GM23248 (cell line): ENCODE data around the gene ALX3. TPM values are rescaled to one million over a fixed set of nuclear protein-coding genes. Genes with fewer than 3 reads are reported as not detected.

Experiments used
- DNase-seq: peaks from one replicate; pipeline ENCODE4 v3.0.0-alpha.2; 2015
- H2AFZ ChIP-seq: fragments of 200-600 bp; sonication (generic); 2 replicates; pipeline ENCODE4 v1.6.1; 2016; ENCODE audit warnings: antibody characterized with exemption
- H3F3A ChIP-seq: fragments of 200-600 bp; sonication (generic); 2 replicates; pipeline ENCODE4 v1.6.1; 2016; ENCODE audit warnings: mild to moderate bottlenecking, antibody characterized with exemption, mixed run types; ENCODE audit not compliant: insufficient read depth
- H3K27ac ChIP-seq: fragments of 200-600 bp; sonication (generic); 2 replicates; pipeline ENCODE4 v1.5.1; 2016; ENCODE audit warnings: mild to moderate bottlenecking
- H3K27me3 ChIP-seq: fragments of 200-600 bp; sonication (generic); replicated peaks from 2 replicates; pipeline ENCODE4 v1.6.1; 2016; ENCODE audit warnings: mild to moderate bottlenecking; ENCODE audit not compliant: insufficient read depth
- H3K36me3 ChIP-seq: fragments of 200-600 bp; sonication (generic); 2 replicates; pipeline ENCODE4 v1.6.1; 2016; ENCODE audit warnings: low read depth, mild to moderate bottlenecking
- H3K4me1 ChIP-seq: fragments of 200-600 bp; sonication (generic); 2 replicates; pipeline ENCODE4 v1.6.1; 2016; ENCODE audit warnings: mild to moderate bottlenecking; ENCODE audit not compliant: insufficient read depth
- H3K4me2 ChIP-seq: fragments of 200-600 bp; sonication (generic); one replicate; pipeline ENCODE4 v1.6.1; 2016; ENCODE audit warnings: mild to moderate bottlenecking; ENCODE audit not compliant: unreplicated experiment
- H3K4me3 ChIP-seq: fragments of 200-600 bp; sonication (generic); 2 replicates; pipeline ENCODE4 v1.5.1; 2016; ENCODE audit warnings: mild to moderate bottlenecking
- H3K79me2 ChIP-seq: fragments of 200-600 bp; sonication (generic); 2 replicates; pipeline ENCODE4 v1.6.1; 2016; ENCODE audit warnings: mild to moderate bottlenecking; ENCODE audit not compliant: insufficient read depth
- H3K9ac ChIP-seq: fragments of 200-600 bp; sonication (generic); 2 replicates; pipeline ENCODE4 v1.6.1; 2016; ENCODE audit warnings: mild to moderate bottlenecking
- H3K9me2 ChIP-seq: fragments of 200-600 bp; sonication (generic); 2 replicates; pipeline ENCODE4 v1.6.1; 2016; ENCODE audit warnings: mixed run types, mild to moderate bottlenecking, moderate library complexity; ENCODE audit not compliant: insufficient read depth
- H3K9me3 ChIP-seq: fragments of 200-600 bp; sonication (generic); one replicate; pipeline ENCODE4 v1.6.1; 2017; ENCODE audit warnings: low read depth
- H4K20me1 ChIP-seq: fragments of 200-600 bp; sonication (generic); 2 replicates; pipeline ENCODE4 v1.6.0; 2016; ENCODE audit not compliant: insufficient read depth
- EZH2 ChIP-seq: fragments of 200-600 bp; sonication (generic); IDR thresholded peaks from 2 replicates; pipeline ENCODE4 v1.6.1; 2018; ENCODE audit warnings: antibody characterized with exemption, mild to moderate bottlenecking; ENCODE audit not compliant: insufficient read depth, poor library complexity, severe bottlenecking
- EZH2phosphoT487 ChIP-seq: fragments of 200-600 bp; sonication (generic); IDR thresholded peaks from 2 replicates; pipeline ENCODE4 v1.6.1; 2018; ENCODE audit warnings: antibody characterized with exemption, moderate library complexity, mild to moderate bottlenecking, low read depth; ENCODE audit not compliant: insufficient read depth
- WGBS, 2 experiments: methylation state at CpG; one replicate each; pipeline ENCODE4 v1.1.6; 2015 to 2017; ENCODE audit warnings: low lambda C conversion rate in 2 of 2, low coverage in 1 of 2; ENCODE audit errors: missing lambda C conversion rate in 2 of 2; 5-methylcytosine and 5-hydroxymethylcytosine counted together
- in situ Hi-C: fragments of 300-500 bp; cut with MboI; formaldehyde crosslinking; loops from 2 replicates; pipeline ENCODE4 v1.15.0; 2020
- polyA plus RNA-seq: library from polyadenylated mRNA; unstranded; fragments of >200 nt; fragmentation: Nextera tagmentation; extraction: Ambion mirVana; gene quantifications from 2 replicates; pipeline ENCODE4 v1.2.1, GENCODE V29; 2016
- total RNA-seq: library from RNA; depleted of rRNA; stranded (reverse); fragments of >200 nt; shearing (Covaris generic); gene quantifications from 2 replicates; pipeline ENCODE4 v1.2.3, GENCODE V29; 2014

The ALX3 gene
- total and polyA plus RNA-seq, 2 experiments from 2014 or later: not detected

GRCh38 chr1:110064576-110065337 lies 5.7 kb downstream of the ALX3 start:
- Histone ChIP-seq H3K4me1 (no peaks in the 10 kb centered on the region; the same call in 1 of the 2 replicates), H3K36me3 (no peaks in the 10 kb centered on the region), H3K9me3 (no peaks in the 10 kb centered on the region), H3K27me3 (peaks cover 23% of the 10 kb centered on the region), H3K9me2 (no peaks in the 10 kb centered on the region), H3K4me3 (no peak overlapping the region), H2AFZ (no peak overlapping the region), H3F3A (no peaks in the 10 kb centered on the region), H3K9ac (no peak overlapping the region), H4K20me1 (no peaks in the 10 kb centered on the region), H3K4me2 (no peak overlapping the region), H3K79me2 (no peaks in the 10 kb centered on the region), H3K27ac (no peak overlapping the region)
- no peak for DNase-seq
- WGBS, 2 experiments: 88 to 95% methylated on average over 16 of the region's 18 CpGs
- in situ Hi-C loops: no loop called here
- TF ChIP-seq EZH2phosphoT487 (no peak), EZH2 (no peak)

DNA sequence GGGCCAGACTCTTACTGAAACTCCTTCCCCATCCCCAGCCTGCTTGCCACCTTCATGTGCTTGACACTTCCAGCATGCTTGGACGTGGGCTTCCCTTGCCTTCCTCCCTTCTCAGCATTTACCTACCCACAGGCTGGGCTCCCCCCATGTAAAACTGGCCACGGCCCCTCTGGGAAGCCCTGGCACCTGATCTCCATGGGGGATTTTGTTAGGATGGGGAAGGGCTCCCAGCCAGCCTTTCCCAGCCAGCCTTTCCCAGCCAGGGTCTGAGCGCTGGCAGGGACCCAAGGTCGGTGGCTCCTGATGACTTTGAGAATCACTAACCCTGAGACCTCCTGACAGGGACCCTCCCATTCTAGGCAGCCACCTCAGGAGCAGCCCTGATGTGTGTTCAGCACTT lies 6.7 kb downstream of the ALX3 start:
- Histone ChIP-seq H3K9ac (no peak overlapping the region), H4K20me1 (no peaks in the 10 kb centered on the region), H2AFZ (no peak overlapping the region), H3K27me3 (peaks cover 13% of the 10 kb centered on the region), H3K9me3 (no peaks in the 10 kb centered on the region), H3K4me3 (no peak overlapping the region), H3K36me3 (no peaks in the 10 kb centered on the region), H3K27ac (no peak overlapping the region), H3K4me1 (peaks cover 2% of the 10 kb centered on the region), H3K4me2 (no peak overlapping the region), H3F3A (peaks cover 1% of the 10 kb centered on the region; the same call in 1 of the 2 replicates), H3K79me2 (no peaks in the 10 kb centered on the region), H3K9me2 (no peaks in the 10 kb centered on the region)
- no peak for DNase-seq
- 41 to 53% methylated on average over 4 of the region's 4 CpGs for WGBS, 2 experiments
- no peak for TF ChIP-seq EZH2
- in situ Hi-C loops: no loop called here

DNA sequence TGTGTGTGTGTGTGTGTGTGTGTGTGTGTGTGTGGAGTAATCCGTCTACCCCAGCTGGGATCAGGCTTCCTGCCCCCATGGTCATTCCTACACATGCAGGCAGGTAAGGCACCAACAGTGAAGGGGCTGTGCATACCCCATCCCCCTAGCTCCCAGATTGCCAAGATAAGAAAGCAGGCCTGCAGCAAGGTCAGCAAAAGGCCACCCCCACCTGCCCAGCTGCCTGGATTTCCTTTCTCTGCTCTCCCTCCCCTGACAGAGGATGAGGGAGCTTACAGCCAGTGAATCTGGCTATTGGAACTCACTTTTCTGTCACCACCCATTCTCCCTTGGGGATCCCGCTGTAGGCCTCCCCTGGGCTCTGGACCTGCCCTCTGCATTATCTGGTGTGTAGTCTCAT lies 7.9 kb downstream of the ALX3 start:
- TF ChIP-seq EZH2: no peak
- Histone ChIP-seq H3K9ac (no peak overlapping the region), H2AFZ (no peak overlapping the region), H4K20me1 (no peaks in the 10 kb centered on the region), H3K79me2 (no peaks in the 10 kb centered on the region), H3K27me3 (peaks cover 1% of the 10 kb centered on the region), H3F3A (peaks cover 13% of the 10 kb centered on the region), H3K9me3 (no peaks in the 10 kb centered on the region), H3K4me1 (peaks cover 14% of the 10 kb centered on the region), H3K4me2 (no peak overlapping the region), H3K4me3 (no peak overlapping the region), H3K36me3 (no peaks in the 10 kb centered on the region), H3K9me2 (no peaks in the 10 kb centered on the region), H3K27ac (no peak overlapping the region)
- DNase-seq: no peak
- in situ Hi-C loops: no loop called here
- WGBS, 2 experiments: 92 to 100% methylated on average over 2 of the region's 2 CpGs

DNA sequence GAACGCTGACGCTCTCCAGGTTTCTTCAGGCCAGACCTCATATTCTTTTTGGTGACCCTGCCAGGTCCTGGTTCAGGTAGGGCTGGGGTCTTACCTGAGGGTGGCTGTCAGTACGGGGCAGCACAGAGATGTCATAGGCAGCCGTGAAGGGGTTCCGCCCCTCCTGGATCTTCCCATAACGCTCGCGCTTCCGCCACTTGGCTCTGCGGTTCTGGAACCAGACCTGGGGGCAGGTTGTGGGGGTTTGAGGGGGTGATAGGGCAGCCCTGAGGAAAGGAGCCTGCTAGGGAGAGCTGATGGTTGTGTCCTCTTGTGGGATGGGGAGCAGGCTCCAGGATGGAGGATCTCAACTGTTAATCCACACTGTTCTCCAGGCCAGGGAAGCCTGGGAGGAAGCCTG lies 9.1 kb downstream of the ALX3 start:
- H3K27me3 ChIP-seq: no peaks in the 10 kb centered on the region
- H3K36me3 ChIP-seq: no peaks in the 10 kb centered on the region
- no peaks in the 10 kb centered on the region for H3K9me3 ChIP-seq
- H3K27ac ChIP-seq: no peak overlapping the region
- TF ChIP-seq EZH2phosphoT487: no peak
- TF ChIP-seq EZH2: no peak
- peaks cover 25% of the 10 kb centered on the region for H3K4me1 ChIP-seq
- no peak overlapping the region for H3K4me2 ChIP-seq
- in situ Hi-C loops: no loop called here
- H3K4me3 ChIP-seq: no peak overlapping the region
- no peak overlapping the region for H2AFZ ChIP-seq
- 91 to 96% methylated on average over 9 to 10 of the region's 10 CpGs for WGBS, 2 experiments
- H3K79me2 ChIP-seq: no peaks in the 10 kb centered on the region
- no peak for DNase-seq
- H3F3A ChIP-seq: peaks cover 25% of the 10 kb centered on the region
- H3K9me2 ChIP-seq: no peaks in the 10 kb centered on the region
- no peaks in the 10 kb centered on the region for H4K20me1 ChIP-seq
- H3K9ac ChIP-seq: no peak overlapping the region

- Histone ChIP-seq H2AFZ (no peak overlapping the region), H3K79me2 (no peaks in the 10 kb centered on the region), H4K20me1 (no peaks in the 10 kb centered on the region), H3K4me3 (no peak overlapping the region), H3K27me3 (no peaks in the 10 kb centered on the region), H3K9ac (no peak overlapping the region), H3K27ac (no peak overlapping the region), H3K36me3 (no peaks in the 10 kb centered on the region), H3F3A (peaks cover 32% of the 10 kb centered on the region), H3K9me3 (no peaks in the 10 kb centered on the region), H3K4me1 (peaks cover 31% of the 10 kb centered on the region), H3K9me2 (no peaks in the 10 kb centered on the region), H3K4me2 (no peak overlapping the region)
- no peak for TF ChIP-seq EZH2
- no peak for TF ChIP-seq EZH2phosphoT487
- 98% methylated on average over 7 of the region's 7 CpGs for WGBS, 2 experiments
- DNase-seq: no peak
- in situ Hi-C loops: no loop called here
These were observed 9.8 kb downstream of the ALX3 start for GRCh38 chr1:110060662-110061060.
